Stimulated activated CD4-positive, alpha-beta T cell treated with anti-CD3 and anti-CD28 coated beads, TNF-alpha, amount 100 ng/mL, for 1 hour (primary cell): Measurements from ENCODE around the gene PCCA.
"Not testable (repeated sequence)": the region's sequence is repeated elsewhere in the genome, so short reads cannot be mapped to it uniquely, and the experiment has no call there.

Source experiments
- DNase-seq, 3 donors: peaks; one replicate each; pipeline ENCODE4 v3.0.0-alpha.2; 2020; ENCODE audit warnings: low read depth in 3 of 3, low spot score in 1 of 3

Gene PCCA

GRCh38 chr13:100521851-100522617, 433.1 kb downstream of the PCCA start:
- DNase-seq = no peak

- DNase-seq = no peak
Observed at GRCh38 chr13:100522618-100523309, 433.9 kb downstream of the PCCA start.

GRCh38 chr13:100523411-100523810, 434.5 kb downstream of the PCCA start:
- no peak for DNase-seq

- no peak for DNase-seq
Observed at GRCh38 chr13:100523981-100524386, 435.1 kb downstream of the PCCA start.

- not testable (repeated sequence) for DNase-seq
Observed at GRCh38 chr13:100524688-100525087, 435.8 kb downstream of the PCCA start.

- no peak for DNase-seq
Observed at GRCh38 chr13:100525453-100526317, 436.8 kb downstream of the PCCA start.

- DNase-seq = no peak
Observed at GRCh38 chr13:100526318-100527000, 437.6 kb downstream of the PCCA start.

- DNase-seq = no peak
Observed at GRCh38 chr13:100527644-100528043, 438.8 kb downstream of the PCCA start.

GRCh38 chr13:100528353-100528752, 439.5 kb downstream of the PCCA start:
- DNase-seq = no peak

GRCh38 chr13:100528820-100529219, 439.9 kb downstream of the PCCA start:
- no peak for DNase-seq

GRCh38 chr13:100529666-100530377, 440.9 kb downstream of the PCCA start:
- no peak for DNase-seq

GRCh38 chr13:100530671-100531213, 441.8 kb downstream of the PCCA start:
- DNase-seq = no peak

GRCh38 chr13:100532090-100532766, 443.3 kb downstream of the PCCA start:
- DNase-seq = no peak

- DNase-seq = no peak
Observed at GRCh38 chr13:100532836-100533435, 444.0 kb downstream of the PCCA start.

GRCh38 chr13:100533588-100534041, 444.7 kb downstream of the PCCA start:
- DNase-seq = no peak

GRCh38 chr13:100534147-100534843, 445.4 kb downstream of the PCCA start:
- DNase-seq = no peak

- DNase-seq = no peak
Observed at GRCh38 chr13:100534911-100535310, 446.0 kb downstream of the PCCA start.

GRCh38 chr13:100535426-100536135, 446.7 kb downstream of the PCCA start:
- DNase-seq = no peak
